Measurements from ENCODE around the gene PKNOX2.

Gene PKNOX2

GRCh38 chr11:125285844-125286243 is 121.3 kb downstream of the PKNOX2 start:
- H3K4me3 ChIP-seq (ENCODE audit: low read depth in 1 of 5, low read length in 5 of 5), result no peak overlapping the region
- H3K4me1 ChIP-seq (ENCODE audit: control insufficient read depth in 5 of 5, insufficient read depth in 5 of 5, low read length in 5 of 5), result peaks cover 0 to 16% (median 0%) of the 10 kb centered on the region in 5 donors
- H3K36me3 ChIP-seq (ENCODE audit: control insufficient read depth in 5 of 5, insufficient read depth in 5 of 5, low read length in 5 of 5), result no peaks in the 10 kb centered on the region
- no peak overlapping the region for H3K27ac ChIP-seq (ENCODE audit: low read depth, low read length)
- H3K27me3 ChIP-seq (ENCODE audit: control insufficient read depth in 5 of 5, insufficient read depth in 4 of 5, low read length in 5 of 5), result no peaks in the 10 kb centered on the region
- no peak overlapping the region for H3K9ac ChIP-seq (ENCODE audit: low read length in 5 of 5)
- no peaks in the 10 kb centered on the region for H3K9me3 ChIP-seq (ENCODE audit: control insufficient read depth in 5 of 5, low read length in 5 of 5)

- Histone ChIP-seq H3K27ac (ENCODE audit: low read depth, low read length) (no peak overlapping the region), H3K4me3 (ENCODE audit: low read depth in 1 of 5, low read length in 5 of 5) (no peak overlapping the region), H3K9me3 (ENCODE audit: control insufficient read depth in 5 of 5, low read length in 5 of 5) (no peaks in the 10 kb centered on the region), H3K9ac (ENCODE audit: low read length in 5 of 5) (no peak overlapping the region), H3K36me3 (ENCODE audit: control insufficient read depth in 5 of 5, insufficient read depth in 5 of 5, low read length in 5 of 5) (no peaks in the 10 kb centered on the region), H3K27me3 (ENCODE audit: control insufficient read depth in 5 of 5, insufficient read depth in 4 of 5, low read length in 5 of 5) (no peaks in the 10 kb centered on the region), H3K4me1 (ENCODE audit: control insufficient read depth in 5 of 5, insufficient read depth in 5 of 5, low read length in 5 of 5) (peaks cover 0 to 16% (median 0%) of the 10 kb centered on the region in 5 donors)
These were observed 121.9 kb downstream of the PKNOX2 start for GRCh38 chr11:125286486-125286885.

- H3K9me3 ChIP-seq (ENCODE audit: control insufficient read depth in 5 of 5, low read length in 5 of 5), result no peaks in the 10 kb centered on the region
- no peak overlapping the region for H3K9ac ChIP-seq (ENCODE audit: low read length in 5 of 5)
- H3K36me3 ChIP-seq (ENCODE audit: control insufficient read depth in 5 of 5, insufficient read depth in 5 of 5, low read length in 5 of 5), result no peaks in the 10 kb centered on the region
- no peak overlapping the region for H3K27ac ChIP-seq (ENCODE audit: low read depth, low read length)
- no peaks in the 10 kb centered on the region for H3K27me3 ChIP-seq (ENCODE audit: control insufficient read depth in 5 of 5, insufficient read depth in 4 of 5, low read length in 5 of 5)
- H3K4me1 ChIP-seq (ENCODE audit: control insufficient read depth in 5 of 5, insufficient read depth in 5 of 5, low read length in 5 of 5), result peaks cover 0 to 16% (median 0%) of the 10 kb centered on the region in 5 donors
- no peak overlapping the region for H3K4me3 ChIP-seq (ENCODE audit: low read depth in 1 of 5, low read length in 5 of 5)
These were observed 123.1 kb downstream of the PKNOX2 start for GRCh38 chr11:125287491-125288210.

- Histone ChIP-seq H3K4me1 (ENCODE audit: control insufficient read depth in 5 of 5, insufficient read depth in 5 of 5, low read length in 5 of 5) (peaks cover 0 to 12% (median 0%) of the 10 kb centered on the region in 5 donors), H3K27me3 (ENCODE audit: control insufficient read depth in 5 of 5, insufficient read depth in 4 of 5, low read length in 5 of 5) (no peaks in the 10 kb centered on the region), H3K9ac (ENCODE audit: low read length in 5 of 5) (no peak overlapping the region), H3K36me3 (ENCODE audit: control insufficient read depth in 5 of 5, insufficient read depth in 5 of 5, low read length in 5 of 5) (no peaks in the 10 kb centered on the region), H3K9me3 (ENCODE audit: control insufficient read depth in 5 of 5, low read length in 5 of 5) (no peaks in the 10 kb centered on the region), H3K4me3 (ENCODE audit: low read depth in 1 of 5, low read length in 5 of 5) (no peak overlapping the region), H3K27ac (ENCODE audit: low read depth, low read length) (no peak overlapping the region)
These were observed 125.0 kb downstream of the PKNOX2 start for GRCh38 chr11:125289419-125290098.

GRCh38 chr11:125290263-125290662 is 125.7 kb downstream of the PKNOX2 start:
- Histone ChIP-seq H3K27me3 (ENCODE audit: control insufficient read depth in 5 of 5, insufficient read depth in 4 of 5, low read length in 5 of 5) (peaks cover 0 to under 1% (median 0%) of the 10 kb centered on the region in 5 donors), H3K9me3 (ENCODE audit: control insufficient read depth in 5 of 5, low read length in 5 of 5) (no peaks in the 10 kb centered on the region), H3K4me1 (ENCODE audit: control insufficient read depth in 5 of 5, insufficient read depth in 5 of 5, low read length in 5 of 5) (peaks cover 0 to 12% (median 0%) of the 10 kb centered on the region in 5 donors), H3K36me3 (ENCODE audit: control insufficient read depth in 5 of 5, insufficient read depth in 5 of 5, low read length in 5 of 5) (no peaks in the 10 kb centered on the region), H3K27ac (ENCODE audit: low read depth, low read length) (no peak overlapping the region), H3K9ac (ENCODE audit: low read length in 5 of 5) (no peak overlapping the region), H3K4me3 (ENCODE audit: low read depth in 1 of 5, low read length in 5 of 5) (no peak overlapping the region)

GRCh38 chr11:125292100-125292499 is 127.5 kb downstream of the PKNOX2 start:
- Histone ChIP-seq H3K27me3 (ENCODE audit: control insufficient read depth in 5 of 5, insufficient read depth in 4 of 5, low read length in 5 of 5) (peaks cover 0 to 2% (median 0%) of the 10 kb centered on the region in 5 donors), H3K9ac (ENCODE audit: low read length in 5 of 5) (no peak overlapping the region), H3K36me3 (ENCODE audit: control insufficient read depth in 5 of 5, insufficient read depth in 5 of 5, low read length in 5 of 5) (no peaks in the 10 kb centered on the region), H3K9me3 (ENCODE audit: control insufficient read depth in 5 of 5, low read length in 5 of 5) (no peaks in the 10 kb centered on the region), H3K27ac (ENCODE audit: low read depth, low read length) (no peak overlapping the region), H3K4me1 (ENCODE audit: control insufficient read depth in 5 of 5, insufficient read depth in 5 of 5, low read length in 5 of 5) (peaks cover 0 to 8% (median 6%) of the 10 kb centered on the region in 5 donors), H3K4me3 (ENCODE audit: low read depth in 1 of 5, low read length in 5 of 5) (no peak overlapping the region)

- Histone ChIP-seq H3K27me3 (ENCODE audit: control insufficient read depth in 5 of 5, insufficient read depth in 4 of 5, low read length in 5 of 5) (peaks cover 0 to 2% (median 0%) of the 10 kb centered on the region in 5 donors), H3K9me3 (ENCODE audit: control insufficient read depth in 5 of 5, low read length in 5 of 5) (no peaks in the 10 kb centered on the region), H3K36me3 (ENCODE audit: control insufficient read depth in 5 of 5, insufficient read depth in 5 of 5, low read length in 5 of 5) (no peaks in the 10 kb centered on the region), H3K4me1 (ENCODE audit: control insufficient read depth in 5 of 5, insufficient read depth in 5 of 5, low read length in 5 of 5) (peaks cover 0 to 6% (median 0%) of the 10 kb centered on the region in 5 donors), H3K9ac (ENCODE audit: low read length in 5 of 5) (no peak overlapping the region), H3K4me3 (ENCODE audit: low read depth in 1 of 5, low read length in 5 of 5) (no peak overlapping the region), H3K27ac (ENCODE audit: low read depth, low read length) (no peak overlapping the region)
These were observed 129.0 kb downstream of the PKNOX2 start for GRCh38 chr11:125293596-125293995.

GRCh38 chr11:125295931-125296330 is 131.4 kb downstream of the PKNOX2 start:
- Histone ChIP-seq H3K9me3 (ENCODE audit: control insufficient read depth in 5 of 5, low read length in 5 of 5) (no peaks in the 10 kb centered on the region), H3K4me1 (ENCODE audit: control insufficient read depth in 5 of 5, insufficient read depth in 5 of 5, low read length in 5 of 5) (peaks cover 0 to 6% (median 3%) of the 10 kb centered on the region in 5 donors), H3K27me3 (ENCODE audit: control insufficient read depth in 5 of 5, insufficient read depth in 4 of 5, low read length in 5 of 5) (peaks cover 0 to 2% (median 0%) of the 10 kb centered on the region in 5 donors), H3K4me3 (ENCODE audit: low read depth in 1 of 5, low read length in 5 of 5) (no peak overlapping the region), H3K36me3 (ENCODE audit: control insufficient read depth in 5 of 5, insufficient read depth in 5 of 5, low read length in 5 of 5) (no peaks in the 10 kb centered on the region), H3K9ac (ENCODE audit: low read length in 5 of 5) (no peak overlapping the region), H3K27ac (ENCODE audit: low read depth, low read length) (no peak overlapping the region)

GRCh38 chr11:125297346-125297915 is 132.9 kb downstream of the PKNOX2 start:
- Histone ChIP-seq H3K4me1 (ENCODE audit: control insufficient read depth in 5 of 5, insufficient read depth in 5 of 5, low read length in 5 of 5) (peaks cover 0 to 6% (median 3%) of the 10 kb centered on the region in 5 donors), H3K27ac (ENCODE audit: low read depth, low read length) (no peak overlapping the region), H3K4me3 (ENCODE audit: low read depth in 1 of 5, low read length in 5 of 5) (no peak overlapping the region)

GRCh38 chr11:125299061-125299615 is 134.6 kb downstream of the PKNOX2 start:
- Histone ChIP-seq H3K4me1 (ENCODE audit: control insufficient read depth in 5 of 5, insufficient read depth in 5 of 5, low read length in 5 of 5) (peaks cover 0 to 6% (median 3%) of the 10 kb centered on the region in 5 donors), H3K9ac (ENCODE audit: low read length in 5 of 5) (no peak overlapping the region), H3K27me3 (ENCODE audit: control insufficient read depth in 5 of 5, insufficient read depth in 4 of 5, low read length in 5 of 5) (peaks cover 0 to 2% (median 0%) of the 10 kb centered on the region in 5 donors), H3K4me3 (ENCODE audit: low read depth in 1 of 5, low read length in 5 of 5) (no peak overlapping the region), H3K27ac (ENCODE audit: low read depth, low read length) (no peak overlapping the region), H3K36me3 (ENCODE audit: control insufficient read depth in 5 of 5, insufficient read depth in 5 of 5, low read length in 5 of 5) (no peaks in the 10 kb centered on the region), H3K9me3 (ENCODE audit: control insufficient read depth in 5 of 5, low read length in 5 of 5) (no peaks in the 10 kb centered on the region)

More at GRCh38 chr11:125297346-125297915, 132.9 kb downstream of the PKNOX2 start:
- Histone ChIP-seq H3K27me3 (ENCODE audit: control insufficient read depth in 5 of 5, insufficient read depth in 4 of 5, low read length in 5 of 5) (peaks cover 0 to 2% (median 0%) of the 10 kb centered on the region in 5 donors), H3K9ac (ENCODE audit: low read length in 5 of 5) (no peak overlapping the region), H3K9me3 (ENCODE audit: control insufficient read depth in 5 of 5, low read length in 5 of 5) (no peaks in the 10 kb centered on the region), H3K36me3 (ENCODE audit: control insufficient read depth in 5 of 5, insufficient read depth in 5 of 5, low read length in 5 of 5) (no peaks in the 10 kb centered on the region)

Data from subcutaneous abdominal adipose tissue (tissue), 5 donors.